Left lung (tissue), 10 donors: ENCODE data around the gene TSPEAR. TPM values are rescaled to one million over a fixed set of nuclear protein-coding genes. Genes with fewer than 3 reads are reported as not detected.
"Not testable (repeated sequence)": the region's sequence is repeated elsewhere in the genome, so short reads cannot be mapped to it uniquely, and the experiment has no call there.

ENCODE experiments used
- ATAC-seq: fragments of 200-7000 bp; cut with Tn5 transposase; one replicate; pipeline ENCODE4 v1.9.1; 2020; ENCODE audit warnings: moderate library complexity
- DNase-seq, 4 donors: peaks; one replicate each; pipeline ENCODE4 v3.0.0-alpha.2; 2013 to 2020
- H3K27ac ChIP-seq, 2 donors: fragments of 200-600 bp; sonication (generic) in 1 of 2; one replicate each; pipeline versions ENCODE4 v1.5.0 to v1.8.0; 2020 to 2021
- H3K27me3 ChIP-seq, 2 donors: fragments of 200-600 bp; sonication (generic) in 1 of 2; one replicate each; pipeline versions ENCODE4 v1.5.0 to v1.8.0; 2020 to 2021
- H3K36me3 ChIP-seq, 2 donors: fragments of 200-600 bp; sonication (generic) in 1 of 2; one replicate each; pipeline versions ENCODE4 v1.5.0 to v1.8.0; 2020 to 2021
- H3K4me1 ChIP-seq, 2 donors: fragments of 200-600 bp; one replicate each; pipeline ENCODE4 v1.8.0; 2021
- H3K4me3 ChIP-seq, 2 donors: fragments of 200-600 bp; sonication (generic) in 1 of 2; one replicate each; pipeline versions ENCODE4 v1.5.0 to v1.8.0; 2020 to 2021; ENCODE audit warnings: mild to moderate bottlenecking in 1 of 2
- H3K9me3 ChIP-seq, 2 donors: fragments of 200-600 bp; sonication (generic) in 1 of 2; one replicate each; pipeline versions ENCODE4 v1.5.0 to v1.8.0; 2020 to 2021
- intact Hi-C, 2 donors: fragments of 100-400 bp; cut with DNase I; formaldehyde crosslinking; loops; one replicate each; pipeline versions ENCODE4 v1.11.2 to v1.14.2; 2022
- polyA plus RNA-seq, 6 donors: library from polyadenylated mRNA; unstranded; fragments of 120-200 nt; gene quantifications; one replicate each; pipeline ENCODE4 v1.2.1, GENCODE V29; 2013; ENCODE audit not compliant: insufficient read length in 6 of 6
- total RNA-seq, 2 donors: library from RNA; stranded (reverse); fragmentation: NEBNext Ultra II Directional; extraction: Animal tissue kit (Norgen Biotek cat#: 25700); gene quantifications; one replicate each; pipeline ENCODE4 v1.2.1, GENCODE V29; 2021
- TF ChIP-seq, protein P1 (sequence below), 2 donors: fragments of 200-600 bp; sonication (generic) in 1 of 2; IDR thresholded peaks; one replicate each; pipeline versions ENCODE4 v1.5.0 to v1.8.0; 2021; ENCODE audit warnings: antibody characterized with exemption in 2 of 2
- donor health status: DM: no; HTN: yes; CAD: no.
- donor health status: DM: no; HTN: no; CAD: no.

Gene TSPEAR
- total and polyA plus RNA-seq, 8 donors = 0.10 to 4.7 (median 3.3) TPM

- no peaks in the 10 kb centered on the region for H3K4me1 ChIP-seq
- TF ChIP-seq, protein P1, sequence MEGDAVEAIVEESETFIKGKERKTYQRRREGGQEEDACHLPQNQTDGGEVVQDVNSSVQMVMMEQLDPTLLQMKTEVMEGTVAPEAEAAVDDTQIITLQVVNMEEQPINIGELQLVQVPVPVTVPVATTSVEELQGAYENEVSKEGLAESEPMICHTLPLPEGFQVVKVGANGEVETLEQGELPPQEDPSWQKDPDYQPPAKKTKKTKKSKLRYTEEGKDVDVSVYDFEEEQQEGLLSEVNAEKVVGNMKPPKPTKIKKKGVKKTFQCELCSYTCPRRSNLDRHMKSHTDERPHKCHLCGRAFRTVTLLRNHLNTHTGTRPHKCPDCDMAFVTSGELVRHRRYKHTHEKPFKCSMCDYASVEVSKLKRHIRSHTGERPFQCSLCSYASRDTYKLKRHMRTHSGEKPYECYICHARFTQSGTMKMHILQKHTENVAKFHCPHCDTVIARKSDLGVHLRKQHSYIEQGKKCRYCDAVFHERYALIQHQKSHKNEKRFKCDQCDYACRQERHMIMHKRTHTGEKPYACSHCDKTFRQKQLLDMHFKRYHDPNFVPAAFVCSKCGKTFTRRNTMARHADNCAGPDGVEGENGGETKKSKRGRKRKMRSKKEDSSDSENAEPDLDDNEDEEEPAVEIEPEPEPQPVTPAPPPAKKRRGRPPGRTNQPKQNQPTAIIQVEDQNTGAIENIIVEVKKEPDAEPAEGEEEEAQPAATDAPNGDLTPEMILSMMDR (IDR thresholded peaks at IDR 0.05) = no peak
These were observed 129.3 kb downstream of the TSPEAR start for GRCh38 chr21:44582055-44582454.

GRCh38 chr21:44581158-44581557, 130.2 kb downstream of the TSPEAR start:
- Histone ChIP-seq H3K36me3 (no peaks in the 10 kb centered on the region), H3K27me3 (peaks cover 0 to 53% of the 10 kb centered on the region in 2 donors), H3K27ac (no peak overlapping the region), H3K4me1 (no peaks in the 10 kb centered on the region), H3K9me3 (peaks cover 0 to 35% of the 10 kb centered on the region in 2 donors), H3K4me3 (no peak overlapping the region)
- ATAC-seq = no peak
- TF ChIP-seq, protein P1 (IDR thresholded peaks at IDR 0.05) = no peak
- intact Hi-C loops = no loop called here
- no peak for DNase-seq

More at GRCh38 chr21:44582055-44582454, 129.3 kb downstream of the TSPEAR start:
- ATAC-seq (no peak), DNase-seq (no peak)
- H3K27ac ChIP-seq = no peak overlapping the region
- H3K9me3 ChIP-seq = peaks cover 0 to 27% of the 10 kb centered on the region in 2 donors
- H3K27me3 ChIP-seq = peaks cover 0 to 60% of the 10 kb centered on the region in 2 donors
- no peaks in the 10 kb centered on the region for H3K36me3 ChIP-seq
- intact Hi-C loops = no loop called here
- no peak overlapping the region for H3K4me3 ChIP-seq

DNA sequence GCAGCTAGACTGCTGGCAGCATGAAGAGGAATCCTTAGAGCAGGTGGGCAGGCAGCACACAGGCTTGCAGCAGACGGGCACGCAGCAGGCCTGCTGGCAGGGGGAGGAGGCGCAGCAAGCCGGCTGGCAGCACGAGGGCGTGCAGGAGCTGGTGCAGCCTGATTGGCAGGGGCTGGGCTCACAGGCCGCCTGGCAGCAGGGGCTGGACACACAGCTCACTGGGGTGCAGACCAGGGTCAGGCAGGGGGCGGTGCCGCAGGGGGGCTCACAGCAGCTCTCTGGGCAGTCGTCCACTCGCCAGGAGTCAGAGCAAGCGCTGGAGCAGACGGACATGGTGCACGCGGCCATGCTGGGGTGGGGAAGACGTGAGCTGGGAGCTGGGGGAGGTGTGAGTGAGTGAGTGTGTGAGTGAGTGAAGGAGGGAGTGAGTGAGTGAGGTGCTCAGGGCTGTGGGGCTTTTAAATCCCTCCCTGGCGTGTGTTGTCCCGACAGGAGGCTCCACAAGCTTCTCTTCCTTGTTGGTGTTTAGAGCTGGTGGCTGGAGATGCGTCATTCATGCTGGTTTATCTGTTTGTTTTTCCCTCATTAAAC, 131.0 kb downstream of the TSPEAR start, which contains the start of gene KRTAP10-5:
KRTAP10-5 (minus strand) TSS at position 374 of the 591 bp plus-strand sequence; CDS start at position 348, 26 bp downstream.
- peaks cover 0 to 48% of the 10 kb centered on the region in 2 donors for H3K27me3 ChIP-seq
- H3K9me3 ChIP-seq = peaks cover 0 to 35% of the 10 kb centered on the region in 2 donors
- intact Hi-C loops, DNase-seq, H3K27ac ChIP-seq, H3K4me1 ChIP-seq, H3K4me3 ChIP-seq, H3K36me3 ChIP-seq, ATAC-seq: not testable (repeated sequence)

GRCh38 chr21:44579833-44580144, 131.6 kb downstream of the TSPEAR start:
- Histone ChIP-seq H3K4me1 (no peaks in the 10 kb centered on the region), H3K27ac (no peak overlapping the region), H3K27me3 (peaks cover 0 to 48% of the 10 kb centered on the region in 2 donors), H3K4me3 (no peak overlapping the region), H3K36me3 (no peaks in the 10 kb centered on the region), H3K9me3 (peaks cover 0 to 35% of the 10 kb centered on the region in 2 donors)
- TF ChIP-seq, protein P1 (IDR thresholded peaks at IDR 0.05) = no peak
- ATAC-seq = no peak
- intact Hi-C loops = no loop called here
- no peak for DNase-seq

DNA sequence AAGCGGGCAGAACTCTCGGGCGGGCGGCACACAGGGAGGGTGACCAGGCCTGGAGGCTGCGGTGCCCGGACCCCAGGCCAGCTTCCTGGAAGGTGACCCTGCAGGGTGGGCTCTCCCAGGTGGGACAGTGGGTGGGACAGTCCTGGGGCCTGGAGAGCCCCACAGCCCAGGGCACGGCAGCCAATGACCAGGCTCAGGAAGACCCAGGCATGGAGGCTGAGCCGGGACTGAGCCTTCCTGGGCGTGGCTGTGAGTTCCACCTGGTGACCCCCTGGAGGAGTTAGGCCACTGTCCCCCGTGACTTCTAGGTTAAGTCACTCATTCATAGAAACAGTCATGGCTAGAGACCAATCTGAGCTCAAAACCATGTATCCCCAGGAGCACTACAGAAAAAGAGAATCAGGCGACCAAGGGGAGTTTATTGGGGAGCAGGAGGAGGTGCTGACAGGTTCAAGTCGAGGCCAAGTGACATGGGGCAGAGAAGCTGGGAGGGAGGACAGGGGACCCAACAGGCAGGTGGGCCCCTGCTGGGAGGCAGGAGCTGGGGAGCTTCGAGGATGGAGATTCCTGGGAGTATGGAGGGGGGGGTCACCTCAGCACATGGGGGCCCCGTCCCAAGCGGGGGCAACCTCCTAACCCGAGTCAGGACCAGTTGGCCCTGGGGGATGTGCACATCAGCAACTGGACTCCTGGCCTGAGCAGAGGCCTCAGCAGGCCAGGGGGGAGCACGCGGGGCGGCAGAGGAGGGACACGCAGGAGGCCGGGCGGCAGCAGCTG, 132.1 kb downstream of the TSPEAR start:
- intact Hi-C loops = no loop called here
- DNase-seq = no peak
- Histone ChIP-seq H3K36me3 (no peaks in the 10 kb centered on the region), H3K4me1 (no peaks in the 10 kb centered on the region), H3K27me3 (peaks cover 0 to 50% of the 10 kb centered on the region in 2 donors), H3K27ac (no peak overlapping the region), H3K4me3 (no peak overlapping the region), H3K9me3 (peaks cover 0 to 35% of the 10 kb centered on the region in 2 donors)
- ATAC-seq = no peak
- TF ChIP-seq, protein P1 (IDR thresholded peaks at IDR 0.05) = no peak
